ENCODE data around the gene ATAT1. TPM values are rescaled to one million over a fixed set of nuclear protein-coding genes. Genes with fewer than 3 reads are reported as not detected.
A peak's percentile ranks its signal among the peaks of the same experiment; 100 is the strongest.

ATAT1 gene
- total and polyA plus RNA-seq, 2 of the 13 experiments (the other 11 are each of a cell fraction or from before 2014, with no cell fraction given) = 9.2 to 23.6 TPM

DNA sequence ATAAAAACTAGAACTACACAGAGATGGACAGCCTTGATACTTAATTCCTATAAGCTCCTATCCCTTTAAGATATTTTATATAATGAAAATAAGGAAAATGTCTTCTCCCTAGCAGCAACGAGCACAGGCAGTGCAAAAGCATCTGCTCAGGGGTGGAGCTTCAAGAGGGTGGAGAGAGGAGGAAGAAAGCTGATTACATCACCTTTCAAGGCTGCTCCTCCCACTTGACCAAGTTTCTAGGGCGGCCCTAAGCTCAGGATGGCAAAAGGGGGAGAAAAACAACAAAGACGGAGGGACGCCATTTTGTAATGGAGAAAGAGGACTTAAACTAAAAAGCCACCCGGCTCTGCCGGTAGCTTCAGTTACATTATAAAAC lies 11.8 kb upstream of the ATAT1 start (continued):
- TF ChIP-seq SSRP1 (CRISPR knock-in tag; IDR thresholded peaks at IDR 0.05) = no peak
- TF ChIP-seq SOX5 (CRISPR knock-in tag; IDR thresholded peaks at IDR 0.05; ENCODE audit: borderline replicate concordance) = peak; percentile 32; the same call in 1 of the 2 replicates
- TF ChIP-seq RARA (CRISPR knock-in tag; IDR thresholded peaks at IDR 0.05) = peak; percentile 5; the same call in 1 of the 2 replicates
- 0 out of 2 replicates have a peak, but pooled peaks have one; percentile 6 for TF ChIP-seq SMYD3 (CRISPR knock-in tag; IDR thresholded peaks at IDR 0.05)
- TF ChIP-seq ESRRA (CRISPR knock-in tag; IDR thresholded peaks at IDR 0.05; ENCODE audit: low read depth) = no peak
- TF ChIP-seq ZNF616 (CRISPR knock-in tag; IDR thresholded peaks at IDR 0.05; ENCODE audit: low read depth) = no peak
- TF ChIP-seq ZNF230 (CRISPR knock-in tag; IDR thresholded peaks at IDR 0.05) = no peak
- TF ChIP-seq ZNF17 (CRISPR knock-in tag; IDR thresholded peaks at IDR 0.05) = no peak
- TF ChIP-seq ZNF33A (CRISPR knock-in tag; IDR thresholded peaks at IDR 0.05; ENCODE audit: borderline replicate concordance) = no peak
- TF ChIP-seq EHMT2 (IDR thresholded peaks at IDR 0.05; ENCODE audit: borderline replicate concordance, low read depth, low read length) = no peak
- TF ChIP-seq FIP1L1 (IDR thresholded peaks at IDR 0.05; ENCODE audit: borderline replicate concordance, insufficient read depth, low read depth, low read length) = no peak
- no peak for TF ChIP-seq ZNF607 (CRISPR knock-in tag; IDR thresholded peaks at IDR 0.05; ENCODE audit: borderline replicate concordance)
- TF ChIP-seq, protein P1, sequence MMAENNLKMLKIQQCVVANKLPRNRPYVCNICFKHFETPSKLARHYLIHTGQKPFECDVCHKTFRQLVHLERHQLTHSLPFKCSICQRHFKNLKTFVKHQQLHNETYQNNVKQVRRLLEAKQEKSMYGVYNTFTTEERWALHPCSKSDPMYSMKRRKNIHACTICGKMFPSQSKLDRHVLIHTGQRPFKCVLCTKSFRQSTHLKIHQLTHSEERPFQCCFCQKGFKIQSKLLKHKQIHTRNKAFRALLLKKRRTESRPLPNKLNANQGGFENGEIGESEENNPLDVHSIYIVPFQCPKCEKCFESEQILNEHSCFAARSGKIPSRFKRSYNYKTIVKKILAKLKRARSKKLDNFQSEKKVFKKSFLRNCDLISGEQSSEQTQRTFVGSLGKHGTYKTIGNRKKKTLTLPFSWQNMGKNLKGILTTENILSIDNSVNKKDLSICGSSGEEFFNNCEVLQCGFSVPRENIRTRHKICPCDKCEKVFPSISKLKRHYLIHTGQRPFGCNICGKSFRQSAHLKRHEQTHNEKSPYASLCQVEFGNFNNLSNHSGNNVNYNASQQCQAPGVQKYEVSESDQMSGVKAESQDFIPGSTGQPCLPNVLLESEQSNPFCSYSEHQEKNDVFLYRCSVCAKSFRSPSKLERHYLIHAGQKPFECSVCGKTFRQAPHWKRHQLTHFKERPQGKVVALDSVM (CRISPR knock-in tag; IDR thresholded peaks at IDR 0.05) = no peak
- TF ChIP-seq BRCA1 (CRISPR knock-in tag; IDR thresholded peaks at IDR 0.05) = 0 out of 2 replicates have a peak, but pooled peaks have one; percentile 7
- TF ChIP-seq, protein P2, sequence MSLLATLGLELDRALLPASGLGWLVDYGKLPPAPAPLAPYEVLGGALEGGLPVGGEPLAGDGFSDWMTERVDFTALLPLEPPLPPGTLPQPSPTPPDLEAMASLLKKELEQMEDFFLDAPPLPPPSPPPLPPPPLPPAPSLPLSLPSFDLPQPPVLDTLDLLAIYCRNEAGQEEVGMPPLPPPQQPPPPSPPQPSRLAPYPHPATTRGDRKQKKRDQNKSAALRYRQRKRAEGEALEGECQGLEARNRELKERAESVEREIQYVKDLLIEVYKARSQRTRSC (CRISPR knock-in tag; IDR thresholded peaks at IDR 0.05; ENCODE audit: low read depth) = no peak; the same call in 1 of the 2 replicates
- TF ChIP-seq TEAD3 (CRISPR knock-in tag; optimal IDR thresholded peaks at IDR 0.05; ENCODE audit: borderline replicate concordance) = no peak
- TF ChIP-seq HNRNPUL1 (IDR thresholded peaks at IDR 0.05; ENCODE audit: low read depth, low read length) = no peak
- no peak for TF ChIP-seq MBNL3 (CRISPR knock-in tag; conservative IDR thresholded peaks at IDR 0.05)
- TF ChIP-seq, protein P3, sequence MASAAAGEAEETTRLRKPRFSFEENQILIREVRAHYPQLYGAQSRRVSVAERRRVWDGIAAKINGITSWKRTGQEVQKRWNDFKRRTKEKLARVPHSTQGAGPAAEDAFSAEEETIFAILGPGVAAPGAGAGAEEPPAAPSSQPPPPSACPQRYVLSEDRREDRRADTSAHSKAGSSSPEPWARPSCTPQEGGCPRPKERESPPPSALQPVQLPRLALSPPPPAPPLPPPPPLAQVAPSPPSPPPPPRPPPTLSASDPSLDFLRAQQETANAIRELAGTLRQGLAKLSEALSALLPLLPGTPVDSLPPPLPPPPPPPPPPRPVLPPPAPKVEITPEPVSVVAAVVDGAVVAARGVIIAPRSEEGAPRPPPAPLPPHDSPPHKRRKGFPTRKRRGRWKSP (CRISPR knock-in tag; IDR thresholded peaks at IDR 0.05) = no peak
- no peak for TF ChIP-seq SNAPC2 (CRISPR knock-in tag; IDR thresholded peaks at IDR 0.05)
- TF ChIP-seq, protein P4, sequence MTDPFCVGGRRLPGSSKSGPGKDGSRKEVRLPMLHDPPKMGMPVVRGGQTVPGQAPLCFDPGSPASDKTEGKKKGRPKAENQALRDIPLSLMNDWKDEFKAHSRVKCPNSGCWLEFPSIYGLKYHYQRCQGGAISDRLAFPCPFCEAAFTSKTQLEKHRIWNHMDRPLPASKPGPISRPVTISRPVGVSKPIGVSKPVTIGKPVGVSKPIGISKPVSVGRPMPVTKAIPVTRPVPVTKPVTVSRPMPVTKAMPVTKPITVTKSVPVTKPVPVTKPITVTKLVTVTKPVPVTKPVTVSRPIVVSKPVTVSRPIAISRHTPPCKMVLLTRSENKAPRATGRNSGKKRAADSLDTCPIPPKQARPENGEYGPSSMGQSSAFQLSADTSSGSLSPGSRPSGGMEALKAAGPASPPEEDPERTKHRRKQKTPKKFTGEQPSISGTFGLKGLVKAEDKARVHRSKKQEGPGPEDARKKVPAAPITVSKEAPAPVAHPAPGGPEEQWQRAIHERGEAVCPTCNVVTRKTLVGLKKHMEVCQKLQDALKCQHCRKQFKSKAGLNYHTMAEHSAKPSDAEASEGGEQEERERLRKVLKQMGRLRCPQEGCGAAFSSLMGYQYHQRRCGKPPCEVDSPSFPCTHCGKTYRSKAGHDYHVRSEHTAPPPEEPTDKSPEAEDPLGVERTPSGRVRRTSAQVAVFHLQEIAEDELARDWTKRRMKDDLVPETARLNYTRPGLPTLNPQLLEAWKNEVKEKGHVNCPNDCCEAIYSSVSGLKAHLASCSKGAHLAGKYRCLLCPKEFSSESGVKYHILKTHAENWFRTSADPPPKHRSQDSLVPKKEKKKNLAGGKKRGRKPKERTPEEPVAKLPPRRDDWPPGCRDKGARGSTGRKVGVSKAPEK (CRISPR knock-in tag; IDR thresholded peaks at IDR 0.05; ENCODE audit: borderline replicate concordance) = peak; percentile 83; the same call in 1 of the 2 replicates
- TF ChIP-seq ZNF256 (CRISPR knock-in tag; conservative IDR thresholded peaks at IDR 0.05) = no peak
- TF ChIP-seq ISL2 (CRISPR knock-in tag; IDR thresholded peaks at IDR 0.05) = 0 out of 2 replicates have a peak, but pooled peaks have one; percentile 20
- no peak for TF ChIP-seq NFE2L2 (IDR thresholded peaks at IDR 0.05; ENCODE audit: low read length)
- no peak for TF ChIP-seq ZNF557 (CRISPR knock-in tag; IDR thresholded peaks at IDR 0.05)
- no peak for TF ChIP-seq ZNF121 (CRISPR knock-in tag; IDR thresholded peaks at IDR 0.05)
- no peak; the same call in 1 of the 2 replicates for TF ChIP-seq ZNF264 (CRISPR knock-in tag; IDR thresholded peaks at IDR 0.05)
